Right ventricle myocardium inferior (tissue), 1 donor: Measurements from ENCODE around the gene GAS1. TPM values are rescaled to one million over a fixed set of nuclear protein-coding genes. Genes with fewer than 3 reads are reported as not detected.
A peak's percentile ranks its signal among the peaks of the same experiment; 100 is the strongest.

ENCODE experiments used
- ATAC-seq: fragments of 200-7000 bp; cut with Tn5 transposase; one replicate; pipeline ENCODE4 v1.9.1; 2020; ENCODE audit warnings: mild to moderate bottlenecking, moderate library complexity
- DNase-seq: peaks from one replicate; pipeline ENCODE4 v3.0.0; 2021; ENCODE audit errors: missing footprints
- intact Hi-C: fragments of 100-400 bp; cut with DNase I; formaldehyde crosslinking; loops from one replicate; pipeline ENCODE4 v1.11.0; 2022
- total RNA-seq: library from RNA; stranded (reverse); fragmentation: NEBNext Ultra II Directional; extraction: Animal tissue kit (Norgen Biotek cat#: 25700); gene quantifications from one replicate; pipeline ENCODE4 v1.2.1, GENCODE V29; 2021
- donor health status: DM: no; HTN: yes; CAD: no; lungs with severe emphysema.

Gene GAS1
- total RNA-seq, 1 donor from 2014 or later, result 22.3 TPM

DNA sequence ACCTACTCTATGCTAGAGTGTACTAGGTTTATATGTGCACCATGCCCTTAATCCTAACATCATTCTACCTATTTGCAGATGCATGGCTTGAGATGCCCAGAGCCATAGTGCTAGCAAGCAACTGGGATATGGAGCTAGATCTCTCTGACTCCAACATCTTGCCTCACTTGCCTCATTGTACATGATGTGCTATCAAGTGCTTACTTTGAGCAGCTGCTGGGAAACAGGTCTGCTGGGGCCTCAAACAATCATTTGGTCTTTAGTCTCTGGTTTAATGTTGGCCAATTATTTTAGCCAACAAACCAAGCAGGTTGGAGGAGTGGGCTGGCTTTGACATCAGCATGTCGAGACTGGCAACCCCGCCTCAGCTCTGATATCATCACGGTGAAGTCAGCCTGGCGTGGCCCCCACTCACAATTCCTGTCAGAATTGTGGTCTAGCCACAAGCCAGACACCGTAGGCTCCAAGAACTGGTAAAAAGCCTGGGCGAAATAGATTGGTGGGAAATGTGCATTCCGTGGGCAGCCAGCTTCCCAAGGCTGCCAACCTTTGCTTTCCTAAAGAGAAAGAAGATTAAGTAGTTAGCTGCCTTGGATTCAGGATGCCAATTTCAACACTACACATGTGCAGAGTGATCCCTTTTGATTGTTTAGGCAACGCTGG lies 21.1 kb upstream of the GAS1 start:
- no peak for ATAC-seq
- DNase-seq, result no peak

DNA sequence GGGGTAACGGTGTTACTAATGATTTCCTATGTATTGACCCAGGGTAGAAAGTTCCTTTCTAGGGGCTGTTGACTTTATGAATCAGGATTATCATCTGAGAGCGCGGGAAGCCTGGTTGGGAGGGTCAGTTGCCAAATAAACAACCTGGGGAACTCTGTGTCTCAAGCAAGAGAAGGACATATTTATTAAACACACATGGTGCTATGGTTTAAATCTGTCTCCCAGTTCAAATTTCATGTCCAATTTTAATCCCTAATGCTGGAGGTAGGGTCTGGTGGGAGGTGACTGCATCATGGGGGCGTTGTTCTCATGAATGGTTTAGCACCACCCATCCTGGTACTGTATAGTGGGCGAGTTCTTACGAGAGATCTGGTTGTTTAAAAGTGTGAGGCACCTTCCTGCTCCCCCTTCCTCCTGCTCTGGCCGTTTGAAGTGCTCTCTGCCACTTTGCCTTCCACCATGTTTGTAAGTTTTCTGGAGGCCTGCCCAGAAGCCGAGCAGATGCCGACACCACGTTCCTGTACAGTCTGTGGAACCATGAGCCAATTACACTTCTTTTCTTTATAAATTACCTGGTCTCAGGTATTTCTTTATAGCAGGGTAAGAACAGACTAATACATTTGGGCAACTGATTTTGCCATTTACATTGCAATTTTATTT lies 19.7 kb upstream of the GAS1 start:
- DNase-seq, result no peak
- intact Hi-C loops, result no loop called here
- peak; percentile 17 for ATAC-seq

More for the DNA sequence above, 21.1 kb upstream of the GAS1 start:
- intact Hi-C loops, result no loop called here

- DNase-seq (no peak), ATAC-seq (peak; percentile 25)
- intact Hi-C loops, result no loop called here
Measured at GRCh38 chr9:86965636-86966395, 18.5 kb upstream of the GAS1 start.

DNA sequence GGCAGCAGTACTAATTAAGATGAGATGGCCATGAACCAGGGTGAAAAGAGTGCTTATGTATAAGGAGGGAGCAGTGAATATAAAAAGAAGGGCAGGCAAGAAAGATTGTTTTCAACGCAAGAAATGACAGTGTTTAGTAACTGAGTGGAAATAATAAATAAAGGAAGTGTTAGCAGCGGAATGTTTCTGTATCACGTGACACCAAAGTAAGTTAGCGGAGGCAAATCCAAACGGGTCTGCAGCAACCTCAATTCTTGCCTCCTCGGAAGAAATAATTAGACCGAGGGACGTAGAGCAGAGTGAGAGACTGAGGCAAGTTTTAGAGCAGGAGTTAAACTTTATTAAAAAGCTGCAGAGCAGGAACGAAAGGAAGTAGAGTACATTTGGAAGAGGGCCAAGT lies 15.4 kb upstream of the GAS1 start:
- no peak for DNase-seq
- intact Hi-C loops, result no loop called here
- no peak for ATAC-seq

- intact Hi-C loops, result no loop called here
Measured at GRCh38 chr9:86960938-86961337, 13.6 kb upstream of the GAS1 start.

GRCh38 chr9:86958203-86958602 lies 10.9 kb upstream of the GAS1 start:
- intact Hi-C loops, result no loop called here
- DNase-seq, result no peak
- no peak for ATAC-seq

More at GRCh38 chr9:86960938-86961337, 13.6 kb upstream of the GAS1 start:
- DNase-seq (no peak), ATAC-seq (no peak)

DNA sequence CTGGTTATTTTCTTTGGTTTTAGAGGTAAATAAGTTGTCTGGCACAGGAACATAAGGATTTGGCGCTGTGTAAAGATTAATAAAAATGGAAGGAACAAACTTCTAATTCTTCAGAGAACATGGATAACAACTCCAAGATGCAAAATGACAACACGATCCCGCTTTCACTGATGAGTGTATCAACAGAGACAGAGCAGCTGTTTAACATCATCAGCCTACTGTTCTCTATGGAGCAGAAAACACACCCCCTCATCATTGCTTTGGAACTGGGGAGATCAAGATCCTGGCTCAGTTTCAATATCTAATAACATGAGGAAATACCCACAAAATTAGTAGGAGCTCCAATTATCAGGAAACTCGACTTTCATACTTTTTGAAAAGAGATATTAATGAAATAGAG lies 8.3 kb upstream of the GAS1 start:
- ATAC-seq (peak; percentile 86), DNase-seq (no peak)
- intact Hi-C loops, result no loop called here

- intact Hi-C loops, result no loop called here
- ATAC-seq, result no peak
- no peak for DNase-seq
Measured at GRCh38 chr9:86955042-86955441, 7.7 kb upstream of the GAS1 start.

DNA sequence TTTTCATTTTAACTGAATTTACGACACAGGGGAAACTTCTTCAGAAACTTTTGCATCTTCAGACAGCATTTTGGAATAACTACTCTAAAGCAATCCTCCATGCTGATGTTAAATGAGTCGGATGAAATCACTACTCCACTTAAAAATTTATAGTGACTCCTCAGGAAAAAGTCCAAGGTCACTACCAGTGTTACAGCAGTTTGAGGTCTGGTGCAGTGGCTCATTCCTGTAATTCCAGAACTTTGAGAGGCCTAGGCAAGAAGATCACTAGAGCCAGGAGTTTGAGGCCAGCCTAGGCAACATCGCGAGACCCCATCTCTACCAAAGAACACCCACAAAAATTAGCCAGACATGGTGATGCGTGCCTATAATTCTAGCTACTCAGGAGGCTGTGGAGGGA lies 5.9 kb upstream of the GAS1 start:
- no peak for ATAC-seq
- intact Hi-C loops, result no loop called here

DNA sequence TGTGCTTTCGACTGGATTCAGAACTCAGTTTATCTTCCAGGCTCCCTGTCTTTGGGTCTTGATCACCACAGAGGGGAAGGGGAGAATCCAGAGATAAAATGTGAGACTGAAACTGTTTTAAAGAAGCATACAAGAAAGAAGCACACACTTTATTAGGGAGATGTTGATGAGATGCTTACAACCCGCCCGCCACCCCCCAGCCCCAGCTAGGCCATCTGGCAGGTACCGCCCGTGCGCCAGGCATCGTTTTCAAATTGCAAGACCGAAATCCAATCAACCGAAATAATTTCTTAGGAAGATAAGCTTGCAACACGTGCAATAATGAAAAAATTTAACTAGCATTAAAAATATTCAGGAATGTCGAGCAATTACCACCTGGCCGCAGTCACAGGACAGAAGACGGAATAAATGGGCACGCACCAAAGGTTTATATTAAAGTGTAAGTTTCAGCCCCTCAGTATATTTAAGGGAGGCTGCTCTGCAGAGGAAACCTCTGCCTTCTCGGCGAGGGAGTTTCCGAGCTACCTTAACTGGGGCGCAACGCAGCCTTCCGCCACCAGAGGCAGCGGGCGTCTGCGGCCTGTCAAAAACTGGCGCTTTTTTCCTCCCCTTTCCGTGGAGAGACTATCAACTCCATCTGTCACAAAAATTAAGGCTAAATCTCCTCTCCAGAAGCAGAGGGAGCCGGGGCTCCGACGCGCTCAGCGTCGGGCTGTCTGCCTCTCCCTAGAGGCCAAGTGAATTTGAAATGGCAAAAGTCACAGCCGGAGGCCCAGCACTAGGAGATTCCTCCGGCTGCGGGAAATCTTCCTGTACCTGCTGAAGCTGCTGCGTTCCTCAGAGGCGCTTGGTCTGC lies 996 bp upstream of the GAS1 start:
- peak; percentile 89 for DNase-seq
- ATAC-seq, result peak; percentile 69
- intact Hi-C loops, result loop anchor here (5.0 to 10.0 kb wide), 4 partner anchors 111 to 464 kb away; no protein-coding TSS in a partner anchor

More for the DNA sequence above, 5.9 kb upstream of the GAS1 start:
- no peak for DNase-seq

DNA sequence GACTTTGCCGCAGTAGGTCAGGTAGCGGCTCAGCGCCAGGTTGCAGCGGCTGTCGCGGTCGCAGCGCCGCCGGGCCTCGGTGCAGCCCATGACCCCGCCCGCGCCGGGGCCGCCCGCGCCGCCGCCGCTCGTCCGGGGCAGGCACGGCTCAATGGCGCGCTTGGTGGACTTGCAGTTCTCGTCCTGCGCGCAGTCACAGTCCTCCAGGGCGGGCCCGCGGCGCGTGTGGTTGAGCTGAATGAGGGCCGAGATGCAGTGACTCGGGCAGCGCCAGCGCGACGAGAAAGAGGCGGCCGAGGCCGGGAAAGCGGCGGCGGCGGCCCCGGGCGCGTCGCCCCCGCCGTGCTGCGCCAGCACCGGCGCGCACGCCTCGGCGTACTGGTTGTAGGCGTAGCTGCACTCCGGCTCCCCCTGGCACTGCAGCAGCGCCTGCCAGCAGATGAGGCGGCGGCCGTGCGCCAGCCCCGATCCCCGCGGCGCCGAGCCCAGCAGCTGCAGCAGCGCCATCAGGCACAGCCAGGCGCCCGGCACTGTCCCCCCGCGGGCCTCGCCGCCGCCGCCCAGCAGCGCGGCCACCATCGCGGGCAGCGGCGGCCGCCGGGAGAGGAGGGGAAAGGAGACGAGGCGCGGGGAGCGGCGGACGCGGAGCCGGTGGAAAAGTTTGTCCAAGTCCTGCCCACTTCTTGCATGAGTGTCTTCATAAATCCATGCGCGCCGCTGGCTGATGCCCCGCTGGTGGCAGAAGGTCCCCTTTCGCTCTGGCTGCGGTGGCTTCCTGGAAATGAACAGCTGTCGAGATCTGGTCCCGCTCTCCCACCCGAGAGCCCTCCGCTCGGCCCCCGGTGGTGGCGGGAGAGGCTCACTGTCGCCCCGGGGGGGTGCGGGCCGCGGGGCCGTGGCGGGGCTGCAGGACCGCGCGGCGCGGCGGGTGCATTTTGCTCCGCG lies 833 bp downstream of the GAS1 start:
- intact Hi-C loops, result loop anchor here (5.0 to 10.0 kb wide), 4 partner anchors 109 to 462 kb away; no protein-coding TSS in a partner anchor
- DNase-seq (peak; percentile 83), ATAC-seq (peak; percentile 38)

GRCh38 chr9:86945728-86946200 lies 1.5 kb downstream of the GAS1 start:
- peak; percentile 77 for DNase-seq
- no peak for ATAC-seq
- intact Hi-C loops, result loop anchor here (2.0 to 10.0 kb wide), 5 partner anchors 108 to 461 kb away; no protein-coding TSS in a partner anchor

GRCh38 chr9:86944796-86945727 lies 2.2 kb downstream of the GAS1 start:
- DNase-seq, result no peak
- ATAC-seq, result no peak
- intact Hi-C loops, result loop anchor here (2.0 to 10.0 kb wide), 5 partner anchors 108 to 460 kb away; no protein-coding TSS in a partner anchor

GRCh38 chr9:86943201-86944113 lies 3.8 kb downstream of the GAS1 start:
- ATAC-seq, result no peak
- no peak for DNase-seq
- intact Hi-C loops, result loop anchor here (2.0 to 10.0 kb wide), 3 partner anchors 205 to 459 kb away; no protein-coding TSS in a partner anchor
